ENCODE results near the gene SHH.

The SHH gene

DNA sequence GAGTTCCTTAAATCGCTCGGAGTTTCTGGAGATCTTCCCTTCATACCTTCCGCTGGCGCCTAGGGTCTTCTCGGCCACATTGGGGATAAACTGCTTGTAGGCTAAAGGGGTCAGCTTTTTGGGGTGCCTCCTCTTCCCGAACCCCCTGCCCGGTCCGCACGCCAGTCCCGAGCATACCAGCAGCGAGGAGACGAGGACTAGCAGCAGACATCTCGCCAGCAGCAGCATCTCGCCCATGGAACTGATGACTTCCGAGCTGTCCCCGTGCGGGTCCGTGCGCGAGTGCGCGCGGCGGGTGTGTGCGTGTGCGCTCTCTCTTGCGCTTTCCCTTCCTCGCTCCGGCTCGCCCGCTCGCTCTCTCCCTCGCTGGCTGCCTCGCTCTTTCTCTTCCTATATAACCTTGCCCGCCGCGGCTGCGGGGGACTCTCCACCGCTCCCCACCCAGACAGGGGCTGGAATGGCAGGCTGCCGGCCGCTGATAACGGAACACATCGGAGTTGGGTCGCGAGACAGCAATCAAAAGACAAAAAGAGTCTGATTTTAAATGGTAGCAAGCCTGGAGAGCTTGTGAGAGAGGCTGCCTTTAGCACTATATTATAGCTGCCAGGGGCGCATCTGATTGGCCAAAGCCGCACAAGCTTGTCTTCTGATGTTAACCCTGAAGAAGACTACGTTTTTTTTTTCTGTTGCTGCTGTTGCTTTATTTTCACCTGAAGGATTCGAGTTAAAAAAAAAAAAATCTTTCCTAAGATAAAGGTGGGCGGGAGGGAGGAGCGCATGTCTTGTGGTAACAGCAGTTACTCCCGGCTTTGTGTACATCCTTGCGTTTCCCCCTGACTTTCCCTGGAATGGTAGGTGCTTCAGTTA lies at the start of gene SHH:
TSS of gene SHH (minus strand) at position 569 of the 867 bp plus-strand sequence. CDS start at position 228, 341 bp downstream.
- DNase-seq = no peak

DNA sequence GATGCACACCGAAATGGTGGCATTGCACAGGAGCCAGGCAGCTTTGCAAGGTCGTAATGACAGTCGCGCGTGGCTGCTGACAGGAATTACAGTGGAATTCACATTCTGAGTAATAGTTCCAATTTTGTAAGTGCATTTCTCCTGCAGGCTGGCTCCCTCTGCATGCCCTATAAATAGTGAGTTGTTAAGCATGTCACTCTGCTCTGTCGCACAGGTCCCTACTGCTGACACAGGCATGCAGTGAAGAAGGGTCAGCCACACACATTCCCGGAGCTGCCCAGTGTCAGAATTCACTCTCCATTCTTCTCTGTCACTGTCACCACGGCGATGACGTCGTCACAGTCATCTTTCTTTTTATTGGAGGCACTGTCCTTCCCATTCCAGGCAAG lies 49.2 kb upstream of the SHH start:
- DNase-seq = no peak

DNA sequence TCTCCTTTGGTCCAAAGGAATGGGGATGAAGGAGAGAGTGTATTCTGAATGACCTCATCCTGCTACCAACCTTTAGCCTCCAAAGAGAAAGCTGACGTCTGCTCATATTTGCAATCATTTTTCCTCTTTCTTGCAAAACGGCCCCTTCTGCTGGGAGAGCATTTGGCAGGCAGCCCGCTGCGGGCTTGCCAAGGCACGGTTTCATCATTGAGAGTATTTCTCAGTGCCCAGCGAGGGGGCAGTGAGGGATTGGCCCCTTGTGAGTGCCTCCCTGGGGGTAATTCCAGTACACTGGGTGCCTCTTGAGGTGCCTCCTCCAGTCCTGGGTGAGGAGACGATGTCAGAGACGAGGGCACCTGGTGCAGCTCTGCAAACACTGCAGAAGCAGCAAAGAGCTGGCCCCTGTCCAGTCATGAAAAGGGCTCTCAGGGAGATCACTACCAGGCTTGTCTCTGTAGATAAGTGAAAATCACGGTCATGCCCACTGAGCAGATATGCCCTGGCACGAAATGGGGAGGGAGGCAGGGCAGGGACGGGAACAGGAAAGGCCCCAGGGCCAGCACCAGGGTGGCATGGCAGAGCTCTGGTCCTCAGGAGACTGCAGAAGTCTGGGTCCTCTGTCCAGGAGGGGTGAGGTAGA lies 48.7 kb upstream of the SHH start:
- no peak for DNase-seq

DNA sequence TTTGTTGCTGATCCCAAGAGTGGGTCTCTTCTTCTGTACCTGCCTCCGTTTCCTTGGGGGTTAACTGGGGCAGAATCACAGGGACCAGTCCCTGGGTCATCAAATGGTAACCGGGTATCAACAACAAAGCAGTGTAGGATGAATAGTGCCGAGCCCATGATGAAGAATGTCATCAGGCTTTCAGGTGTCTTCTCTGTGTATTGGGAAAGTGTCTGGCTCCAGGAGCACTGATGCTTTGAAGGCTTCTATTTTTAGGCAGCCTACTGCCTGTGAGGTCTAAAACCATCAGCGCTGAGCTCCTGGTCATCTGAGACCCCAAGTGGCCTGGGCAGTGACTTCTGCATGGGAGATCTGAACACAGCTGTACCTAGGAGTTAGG lies 48.2 kb upstream of the SHH start:
- DNase-seq = no peak

DNA sequence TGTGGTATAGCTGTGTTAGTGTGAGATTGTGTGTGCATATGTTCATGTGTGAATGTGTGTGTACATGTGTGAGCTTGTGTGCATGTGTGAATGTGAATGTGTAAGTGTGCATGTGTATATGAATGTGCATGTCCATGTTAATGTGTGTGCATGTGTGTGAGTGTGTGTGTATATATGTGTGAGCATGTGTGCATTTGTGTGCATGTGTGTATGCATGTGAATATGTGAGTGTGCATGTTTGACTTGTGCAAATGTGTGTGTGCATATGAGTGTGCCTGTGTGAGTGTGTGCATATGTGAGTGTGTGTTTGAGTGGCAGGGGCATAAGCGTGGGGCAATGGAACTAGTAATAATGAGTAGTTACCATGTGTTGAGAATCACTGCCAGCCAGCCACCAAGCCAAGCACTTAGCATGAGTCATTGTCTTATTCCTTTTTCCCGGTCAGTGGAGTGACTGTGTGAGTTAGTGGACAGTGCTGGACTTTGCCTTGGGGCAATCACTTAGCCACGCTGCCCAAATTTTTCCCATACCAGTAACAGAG lies 46.3 kb upstream of the SHH start:
- DNase-seq = no peak

DNA sequence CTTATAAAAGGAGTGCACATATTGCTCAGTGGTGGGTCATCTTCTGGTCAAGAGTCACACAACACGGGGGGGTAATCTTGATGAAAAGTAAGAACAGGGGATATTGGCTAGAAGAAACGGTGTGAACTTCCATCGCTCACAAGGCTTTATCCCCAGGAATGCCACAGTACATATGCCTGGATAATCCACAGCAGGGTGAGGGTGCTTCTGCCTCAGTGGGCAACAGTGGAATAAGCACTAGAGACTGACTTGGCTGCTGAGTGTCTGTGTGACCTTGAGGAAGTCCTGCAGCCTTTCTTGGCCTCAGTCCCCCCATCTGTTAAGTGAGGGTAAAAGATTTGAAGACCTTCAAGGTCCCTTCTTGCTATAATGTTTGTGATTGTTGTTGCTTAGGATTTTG lies 44.9 kb upstream of the SHH start:
- DNase-seq = no peak

DNA sequence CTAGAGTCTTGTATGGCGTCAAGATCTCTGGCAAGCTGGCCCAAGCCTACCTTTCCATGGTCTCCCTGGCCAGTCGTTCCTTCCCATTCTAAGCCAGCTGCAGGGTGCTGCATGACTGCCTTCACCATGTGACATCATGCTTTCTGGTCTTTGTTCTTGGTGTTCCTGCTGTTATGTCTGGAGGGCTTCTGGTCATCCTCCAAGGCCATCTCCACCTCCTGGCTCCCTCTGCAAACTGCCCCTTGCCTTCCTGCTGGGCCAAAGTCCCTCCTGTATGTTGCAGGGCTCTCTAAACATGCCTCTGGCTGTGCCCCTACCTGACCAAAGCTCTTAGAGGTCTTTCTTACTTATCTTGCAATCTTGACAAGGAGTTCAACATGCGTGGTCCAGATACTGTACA lies 44.4 kb upstream of the SHH start:
- no peak for DNase-seq

DNA sequence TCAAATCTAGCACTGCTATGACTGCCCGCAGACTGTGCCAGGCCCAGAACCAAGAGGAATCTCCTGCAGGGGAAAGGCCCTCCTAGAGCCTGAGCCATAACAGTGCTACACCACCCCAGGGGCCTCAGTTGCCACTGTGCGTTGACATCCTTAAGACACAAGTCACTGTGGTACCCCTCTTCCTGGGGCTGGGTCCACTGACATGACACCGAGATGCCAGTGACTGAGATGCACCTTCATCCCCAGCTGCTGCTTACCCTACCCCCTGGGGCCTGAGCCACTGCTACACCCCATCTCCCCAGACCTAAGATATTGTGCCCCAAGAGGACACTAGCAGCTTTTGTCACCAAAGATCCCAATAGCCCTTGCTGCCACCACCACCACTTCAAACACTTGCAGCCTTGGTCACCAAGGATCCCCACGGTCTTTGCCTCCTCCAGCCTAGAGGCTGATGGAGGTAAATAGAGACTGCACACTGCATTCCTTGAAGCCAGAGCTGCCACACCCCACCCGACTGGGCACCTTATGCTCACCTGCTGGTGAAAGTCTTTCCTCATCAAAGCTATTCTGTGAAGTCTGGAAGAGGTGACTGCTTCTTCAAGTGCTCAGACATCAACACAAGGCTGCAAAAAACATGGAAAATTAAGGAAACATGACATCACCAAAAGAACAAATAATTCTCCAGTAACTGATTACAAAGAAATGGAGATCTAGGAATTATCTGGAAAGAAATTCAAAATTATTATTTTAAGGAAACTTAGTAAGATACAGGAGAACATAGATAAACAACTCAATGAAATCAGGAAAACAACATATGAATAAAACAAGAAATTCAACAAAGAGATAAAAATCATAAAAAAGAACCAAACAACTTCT lies 40.4 kb upstream of the SHH start:
- DNase-seq = no peak

DNA sequence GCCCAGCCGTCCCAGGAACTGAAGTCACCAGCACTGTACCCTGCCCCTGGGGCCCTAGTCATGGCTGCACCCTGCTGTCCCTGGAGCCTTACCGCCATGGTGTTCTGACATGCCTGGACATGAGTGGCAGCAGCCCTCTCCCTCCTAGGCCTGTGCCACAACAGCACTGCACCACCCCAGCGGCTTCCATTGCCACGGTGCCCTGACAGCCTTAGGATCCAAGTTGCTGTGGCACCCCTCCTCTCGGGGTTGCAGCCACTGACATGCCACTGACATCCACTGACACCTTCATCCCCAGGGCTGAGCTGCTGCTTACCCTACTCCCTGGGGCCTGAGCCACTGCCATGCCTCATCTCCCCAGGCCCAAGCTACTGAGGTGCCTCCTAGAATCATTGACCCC lies 39.6 kb upstream of the SHH start:
- DNase-seq = no peak

DNA sequence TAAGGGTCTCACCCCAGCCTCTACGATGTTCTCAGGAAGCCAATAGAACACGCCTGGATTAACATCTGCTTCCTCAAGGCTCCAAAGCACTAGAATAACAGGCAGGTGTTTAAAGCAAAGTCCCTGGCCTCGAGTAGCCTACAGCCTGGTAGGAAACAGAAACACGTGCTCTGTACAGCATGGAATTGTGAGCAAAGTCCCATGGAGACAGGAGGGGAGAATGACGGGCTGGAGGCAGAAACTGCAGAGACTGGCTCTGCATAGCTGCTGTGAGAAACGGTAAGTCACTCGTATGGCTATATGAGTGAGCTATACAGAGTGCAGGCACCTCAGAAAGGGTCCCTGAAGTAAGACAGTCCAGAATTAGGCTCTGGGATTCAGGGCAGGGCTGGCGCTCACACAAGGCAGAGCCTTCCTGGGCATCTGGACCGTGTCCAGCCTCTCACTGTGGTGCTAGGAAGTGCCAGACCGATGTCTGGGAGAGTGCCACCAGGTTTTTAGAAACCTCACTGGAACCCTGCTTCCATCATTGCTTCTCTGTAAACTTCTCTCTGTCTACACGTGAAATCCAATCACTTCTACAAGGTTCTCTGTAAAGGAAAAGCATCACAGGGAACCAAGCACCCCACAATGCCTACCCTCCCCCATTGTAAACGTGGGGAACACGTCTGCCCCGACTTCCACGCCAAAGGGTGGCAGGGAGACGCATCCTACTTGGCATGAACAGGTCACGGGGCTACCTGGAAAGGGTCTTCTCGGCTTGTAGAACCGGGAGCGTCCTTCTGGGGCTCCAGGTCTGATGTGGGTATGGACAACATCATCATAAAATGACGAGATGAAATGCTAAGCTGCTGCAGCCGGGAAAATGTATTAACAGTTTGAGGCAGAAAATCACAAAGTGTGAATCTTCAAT lies 38.8 kb upstream of the SHH start:
- no peak for DNase-seq

DNA sequence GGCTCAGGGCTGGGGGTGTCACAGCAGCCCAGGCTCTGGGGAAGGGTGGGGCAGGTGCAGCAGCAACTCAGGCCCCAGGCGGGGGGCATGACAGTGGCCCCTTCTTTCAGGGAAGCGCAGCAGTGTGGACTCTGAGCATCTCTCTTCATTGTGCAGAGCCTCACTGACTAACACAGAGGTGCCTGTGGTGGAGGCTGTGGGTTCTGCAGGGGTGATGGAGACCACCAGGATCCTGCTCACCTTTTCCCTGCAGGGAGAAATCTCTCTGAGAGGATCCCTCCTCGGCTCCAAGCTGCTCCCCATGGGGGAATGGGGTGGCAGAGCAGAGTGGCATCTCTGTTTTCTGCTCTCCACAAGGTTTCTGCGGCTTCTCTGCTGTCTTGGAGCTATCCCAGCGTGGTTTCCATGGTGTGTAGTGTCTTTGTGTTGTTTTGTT lies 37.8 kb upstream of the SHH start:
- DNase-seq = no peak

DNA sequence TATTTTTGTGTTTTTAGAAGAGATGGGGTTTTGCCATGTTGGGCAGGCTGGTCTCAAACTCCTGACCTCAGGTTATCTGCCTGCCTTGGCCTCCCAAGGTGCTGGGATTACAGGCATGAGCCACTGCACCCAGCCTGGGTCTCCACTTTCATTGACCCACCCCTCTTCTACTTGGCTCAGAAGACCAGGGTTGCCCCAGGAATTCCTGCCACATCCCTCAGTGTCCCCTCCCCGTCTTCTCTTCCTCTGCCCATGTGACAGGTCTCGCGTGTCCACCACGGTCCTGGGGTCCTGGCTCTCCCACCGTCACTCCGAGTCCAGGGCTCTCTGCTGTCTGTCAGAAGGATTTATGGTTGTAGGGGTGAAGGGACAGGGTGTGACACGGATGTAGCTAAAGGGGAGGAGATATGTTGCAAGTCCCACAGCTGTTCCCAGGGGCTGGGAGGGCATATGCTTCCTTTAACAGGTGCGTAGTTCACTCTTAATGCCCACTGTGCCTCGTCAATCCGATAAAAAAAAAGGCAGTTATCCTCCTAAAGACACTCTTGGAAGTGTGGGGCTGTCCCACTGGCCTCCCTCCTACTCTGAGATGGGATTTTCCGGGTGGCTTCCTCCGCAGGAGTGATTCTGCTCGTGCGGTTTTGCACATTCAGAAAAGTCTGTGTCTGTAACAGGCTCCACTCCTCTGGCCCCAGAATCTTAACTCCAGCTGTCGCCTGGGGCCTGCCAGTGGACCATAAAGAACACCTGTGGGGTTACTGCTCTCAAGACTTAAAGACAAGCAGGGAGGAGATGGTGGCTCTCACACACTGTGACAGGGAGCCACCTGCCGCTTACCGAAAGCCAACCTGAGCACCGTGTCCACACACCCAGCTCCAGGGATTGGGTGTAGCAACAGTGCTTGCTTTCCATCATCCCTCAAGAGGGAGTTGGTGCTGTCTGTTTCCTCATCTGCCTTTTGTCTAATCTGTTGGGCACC lies 36.7 kb upstream of the SHH start:
- no peak for DNase-seq

DNA sequence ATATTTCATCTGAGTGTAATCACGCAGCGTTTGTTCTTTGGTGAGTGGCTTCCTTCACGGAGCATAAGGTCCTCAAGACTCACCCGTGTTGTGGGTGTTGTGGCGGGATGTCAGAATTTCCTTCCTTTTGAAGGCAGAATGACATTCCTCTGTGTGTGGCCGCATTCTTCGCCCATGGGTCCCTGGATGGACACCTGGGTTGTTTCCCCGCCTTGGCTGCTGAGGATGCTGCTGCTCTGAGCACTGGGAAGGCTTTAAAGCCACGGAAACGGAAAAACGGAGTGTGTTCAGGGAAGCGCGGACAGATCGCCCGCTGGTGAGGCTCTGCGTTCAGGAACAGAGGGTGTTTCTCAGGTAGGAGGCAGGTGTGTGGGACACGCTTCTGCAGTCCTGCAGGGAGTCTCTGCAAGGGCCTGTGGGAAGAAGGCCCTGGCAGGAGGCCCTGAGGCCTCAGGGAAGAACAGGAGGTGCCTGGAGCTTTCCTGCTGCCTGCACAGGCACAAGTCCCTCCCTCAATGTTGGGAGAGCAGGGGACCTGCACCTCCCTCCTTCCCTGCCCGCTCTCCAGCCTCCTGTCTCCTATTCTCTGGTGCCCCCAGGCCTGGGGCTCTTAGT lies 35.7 kb upstream of the SHH start:
- DNase-seq = no peak

DNA sequence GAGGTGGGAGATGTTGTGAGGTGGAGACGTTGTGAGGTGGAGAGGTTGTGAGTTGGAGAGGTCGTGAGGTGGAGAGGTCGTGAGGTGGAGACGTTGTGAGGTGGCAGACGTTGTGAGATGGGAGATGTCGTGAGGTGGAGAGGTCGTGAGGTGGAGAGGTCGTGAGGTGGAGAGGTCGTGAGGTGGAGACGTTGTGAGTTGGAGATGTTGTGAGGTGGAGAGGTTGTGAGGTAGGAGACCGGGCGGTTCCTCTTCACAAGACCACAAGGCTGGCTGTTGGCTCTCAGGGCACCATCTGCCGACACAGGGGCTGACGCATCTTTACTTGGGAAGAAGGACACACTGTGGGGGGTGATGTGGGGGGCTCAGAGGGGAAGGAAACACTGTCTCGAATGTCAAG lies 34.7 kb upstream of the SHH start:
- DNase-seq = no peak

DNA sequence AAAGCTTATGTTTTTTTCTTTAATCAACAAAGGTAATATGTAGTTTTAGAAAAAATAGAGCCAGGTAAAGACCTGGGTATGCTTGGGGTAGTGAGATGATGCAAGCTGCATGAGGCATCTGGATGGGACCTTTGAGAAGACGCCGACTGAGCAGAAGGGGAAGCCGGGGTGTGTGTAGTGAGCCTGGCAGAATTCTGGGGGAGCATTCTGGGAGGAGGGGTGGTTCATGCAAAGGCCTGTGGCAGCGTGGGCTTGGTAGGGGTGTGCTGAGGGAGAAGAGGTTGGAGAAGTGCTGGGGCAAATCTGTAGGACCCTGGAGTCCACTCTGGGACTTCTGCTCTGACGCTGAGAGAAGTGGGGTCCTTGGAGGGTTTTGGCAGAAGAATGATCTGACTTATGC lies 33.9 kb upstream of the SHH start:
- DNase-seq = no peak

DNA sequence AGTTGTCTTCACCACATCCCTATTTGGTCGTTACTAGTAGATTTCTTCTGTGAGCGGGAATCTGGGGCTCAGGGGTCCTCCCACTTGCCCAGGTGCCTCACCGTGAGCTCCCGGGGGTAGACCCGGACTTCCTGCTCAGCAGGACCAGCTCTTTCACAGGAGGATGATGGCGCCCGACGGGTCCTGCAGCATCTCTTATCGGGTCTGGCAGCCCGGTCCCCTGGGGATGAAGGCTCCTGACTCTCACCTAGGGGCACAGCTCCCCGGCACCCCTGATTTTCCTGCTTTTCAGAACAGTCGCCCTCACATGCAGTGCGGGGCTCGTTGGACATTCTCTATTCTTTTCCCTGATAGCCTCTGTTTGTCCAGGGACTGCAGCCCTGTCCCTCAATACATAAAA lies 33.0 kb upstream of the SHH start:
- DNase-seq = no peak

DNA sequence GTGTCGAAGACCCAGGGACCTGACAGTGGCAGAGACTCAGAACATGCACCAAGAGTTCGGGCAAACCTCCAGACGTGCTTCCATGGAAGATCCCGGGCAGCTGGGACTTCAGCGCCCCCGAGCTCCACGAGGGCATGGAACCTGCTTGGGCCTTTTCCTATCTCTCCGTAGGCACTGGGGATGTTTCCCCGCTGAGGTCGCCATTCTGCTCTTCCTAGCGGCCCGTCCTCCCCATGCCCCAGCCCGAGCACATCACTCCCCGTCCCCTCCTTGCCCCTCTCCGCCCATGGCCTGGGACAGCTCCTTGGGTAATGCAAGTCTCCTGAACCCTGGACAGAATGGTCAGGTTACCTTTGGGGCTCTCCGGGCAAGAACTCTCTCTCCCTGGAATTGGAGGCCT lies 32.3 kb upstream of the SHH start:
- DNase-seq = no peak

DNA sequence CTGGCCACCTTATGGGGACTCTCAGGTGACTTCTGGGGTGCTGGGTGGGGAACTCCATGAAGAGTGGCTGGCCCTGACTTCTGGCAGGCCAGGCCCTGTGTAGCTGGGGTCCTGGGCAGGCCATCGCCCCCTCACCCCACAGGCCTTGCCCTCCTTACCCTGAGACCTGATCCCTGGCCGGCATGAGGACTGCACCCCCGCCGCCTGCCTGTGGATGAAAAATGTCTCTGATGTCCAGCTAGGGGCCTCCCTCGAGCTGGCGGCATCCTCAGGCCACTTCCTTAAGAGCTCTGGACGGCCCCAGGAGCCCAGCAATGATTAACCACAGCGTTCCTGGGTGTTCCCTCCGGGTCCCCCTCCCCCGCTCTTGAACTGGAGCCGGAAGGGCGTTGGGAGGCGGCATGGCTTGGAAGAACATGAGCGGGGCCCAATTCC lies 31.8 kb upstream of the SHH start:
- no peak for DNase-seq

DNA sequence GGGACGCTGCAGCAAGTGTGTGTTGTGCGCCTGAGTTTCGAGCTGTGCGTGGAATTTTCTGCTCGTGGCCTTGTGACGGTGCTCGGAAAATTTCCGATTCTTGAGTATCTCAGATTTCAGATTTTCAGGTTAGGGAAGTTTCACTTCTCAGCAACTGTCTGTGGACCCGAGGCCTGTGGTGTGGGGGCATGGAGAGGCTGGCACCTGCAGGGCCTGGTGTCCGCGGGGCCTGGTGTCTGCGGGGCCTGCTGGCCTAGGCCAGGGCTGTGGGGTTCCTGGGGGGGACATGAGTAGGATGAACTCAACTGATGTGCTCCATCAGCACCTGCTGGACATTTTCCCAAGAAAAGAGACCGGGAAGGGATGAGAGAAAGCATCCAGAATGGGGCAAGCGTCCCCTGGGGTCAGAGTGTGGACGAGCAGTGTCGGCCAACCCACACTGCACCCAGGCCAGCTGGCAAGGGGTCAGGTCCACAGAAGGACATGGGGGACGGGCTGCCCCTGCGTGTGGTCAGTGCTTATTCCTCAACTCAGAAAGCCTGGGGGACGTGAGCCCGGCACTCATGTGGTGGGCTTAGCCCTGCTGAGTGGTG lies 31.3 kb upstream of the SHH start:
- no peak for DNase-seq

Measured in CD4-positive, alpha-beta T cell treated with Interleukin-21 for 1 hour (primary cell).